ENCODE measurements around the gene R3HDM1. TPM values are rescaled to one million over a fixed set of nuclear protein-coding genes. Genes with fewer than 3 reads are reported as not detected.

Gene R3HDM1
- total RNA-seq, 1 donor from 2014 or later = 60.4 TPM

- no peak for DNase-seq (ENCODE audit: low spot score, unreplicated experiment)
- Mint-ChIP-seq H3K4me3 (ENCODE audit: low read depth) (no peak overlapping the region), H3K9me3 (ENCODE audit: low read depth) (no peaks in the 10 kb centered on the region), H3K27ac (no peak overlapping the region), H3K27me3 (no peaks in the 10 kb centered on the region), H3K4me1 (ENCODE audit: low read depth) (peaks cover 2% of the 10 kb centered on the region), H3K36me3 (ENCODE audit: insufficient read depth) (peaks cover 16% of the 10 kb centered on the region)
- no peak for TF ChIP-seq CTCF (IDR thresholded peaks at IDR 0.05; ENCODE audit: unreplicated experiment)
Observed at GRCh38 chr2:135663148-135663700, 131.9 kb downstream of the R3HDM1 start.

GRCh38 chr2:135664623-135665068 is 133.4 kb downstream of the R3HDM1 start:
- Mint-ChIP-seq H3K4me1 (ENCODE audit: low read depth) (peaks cover 2% of the 10 kb centered on the region), H3K4me3 (ENCODE audit: low read depth) (no peak overlapping the region), H3K36me3 (ENCODE audit: insufficient read depth) (peaks cover 16% of the 10 kb centered on the region), H3K9me3 (ENCODE audit: low read depth) (no peaks in the 10 kb centered on the region), H3K27ac (no peak overlapping the region), H3K27me3 (no peaks in the 10 kb centered on the region)
- TF ChIP-seq CTCF (IDR thresholded peaks at IDR 0.05; ENCODE audit: unreplicated experiment) = no peak
- no peak for DNase-seq (ENCODE audit: low spot score, unreplicated experiment)

- Mint-ChIP-seq H3K27ac (no peak overlapping the region), H3K9me3 (ENCODE audit: low read depth) (no peaks in the 10 kb centered on the region), H3K4me3 (ENCODE audit: low read depth) (no peak overlapping the region), H3K4me1 (ENCODE audit: low read depth) (peaks cover 2% of the 10 kb centered on the region), H3K27me3 (no peaks in the 10 kb centered on the region), H3K36me3 (ENCODE audit: insufficient read depth) (peaks cover 14% of the 10 kb centered on the region)
- DNase-seq (ENCODE audit: low spot score, unreplicated experiment) = no peak
- TF ChIP-seq CTCF (IDR thresholded peaks at IDR 0.05; ENCODE audit: unreplicated experiment) = no peak
Observed at GRCh38 chr2:135667045-135667444, 135.8 kb downstream of the R3HDM1 start.

- no peak overlapping the region for H3K27ac Mint-ChIP-seq
- H3K9me3 Mint-ChIP-seq (ENCODE audit: low read depth) = no peaks in the 10 kb centered on the region
- DNase-seq (ENCODE audit: low spot score, unreplicated experiment) = no peak
- TF ChIP-seq CTCF (IDR thresholded peaks at IDR 0.05; ENCODE audit: unreplicated experiment) = no peak
- H3K36me3 Mint-ChIP-seq (ENCODE audit: insufficient read depth) = peaks cover 23% of the 10 kb centered on the region
- H3K27me3 Mint-ChIP-seq = peaks cover 3% of the 10 kb centered on the region
- H3K4me1 Mint-ChIP-seq (ENCODE audit: low read depth) = peaks cover 16% of the 10 kb centered on the region
- H3K4me3 Mint-ChIP-seq (ENCODE audit: low read depth) = no peak overlapping the region
Observed at GRCh38 chr2:135674453-135674852, 143.2 kb downstream of the R3HDM1 start.

GRCh38 chr2:135676031-135676430 is 144.7 kb downstream of the R3HDM1 start:
- Mint-ChIP-seq H3K4me1 (ENCODE audit: low read depth) (peaks cover 16% of the 10 kb centered on the region), H3K9me3 (ENCODE audit: low read depth) (no peaks in the 10 kb centered on the region), H3K27ac (no peak overlapping the region), H3K27me3 (peaks cover 3% of the 10 kb centered on the region), H3K4me3 (ENCODE audit: low read depth) (no peak overlapping the region), H3K36me3 (ENCODE audit: insufficient read depth) (peaks cover 30% of the 10 kb centered on the region)
- no peak for TF ChIP-seq CTCF (IDR thresholded peaks at IDR 0.05; ENCODE audit: unreplicated experiment)
- DNase-seq (ENCODE audit: low spot score, unreplicated experiment) = no peak
